ENCODE data around the gene APOO.

Gene APOO

DNA sequence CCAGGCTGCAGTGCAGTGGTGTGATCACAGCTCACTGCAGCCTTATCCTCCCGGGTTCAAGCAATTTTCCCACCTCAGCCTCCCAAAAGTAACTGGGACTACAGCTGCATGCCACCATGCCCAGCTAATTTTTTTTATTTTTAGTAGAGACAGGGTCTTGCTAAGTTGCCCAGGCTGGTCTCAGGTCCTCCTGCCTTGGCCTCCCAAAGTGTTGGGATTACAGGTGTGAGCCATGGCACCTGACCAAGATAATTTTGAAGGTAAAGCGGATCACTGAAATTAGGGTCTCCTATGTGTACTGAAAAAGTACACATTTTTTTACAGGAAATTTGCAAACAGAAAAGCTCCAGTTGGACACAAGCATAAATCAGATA, 120.0 kb downstream of the APOO start:
- H3K9ac ChIP-seq (ENCODE audit: low read depth, low read length) = no peak overlapping the region
- peaks cover 3% of the 10 kb centered on the region; the same call in 1 of the 2 replicates for H3K36me3 ChIP-seq (ENCODE audit: insufficient read depth, low read length)
- H3K4me1 ChIP-seq (ENCODE audit: insufficient read depth, low read length) = no peaks in the 10 kb centered on the region
- no peaks in the 10 kb centered on the region for H3K9me3 ChIP-seq (ENCODE audit: control insufficient read depth, insufficient read depth, low read length)

DNA sequence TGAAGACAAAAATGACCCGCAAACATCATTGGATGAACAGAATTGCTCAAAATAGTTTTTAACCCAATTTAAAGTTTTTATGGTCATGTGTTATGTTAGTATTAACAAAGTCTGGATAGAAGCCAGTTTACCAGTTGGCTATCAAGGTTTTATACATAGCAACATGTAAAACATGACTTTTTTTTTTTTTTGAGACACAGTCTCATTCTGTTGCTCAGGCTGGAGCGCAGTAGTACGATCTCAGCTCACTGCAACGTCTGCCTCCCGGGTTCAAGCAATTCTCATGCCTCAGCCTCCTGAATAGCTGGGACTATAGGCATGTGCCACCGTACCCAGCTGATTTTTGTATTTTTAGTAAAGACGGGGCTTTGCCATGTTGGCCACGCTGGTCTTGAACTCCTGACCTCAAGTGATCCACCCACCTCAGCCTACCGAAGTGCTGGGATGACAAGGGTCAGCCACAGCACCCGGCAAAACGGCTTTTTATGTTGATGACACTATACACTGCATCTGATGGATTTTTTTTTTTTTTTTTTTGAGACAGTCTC, 121.4 kb downstream of the APOO start:
- H3K9ac ChIP-seq (ENCODE audit: low read depth, low read length) = no peak overlapping the region
- H3K4me1 ChIP-seq (ENCODE audit: insufficient read depth, low read length) = peaks cover 7% of the 10 kb centered on the region
- H3K36me3 ChIP-seq (ENCODE audit: insufficient read depth, low read length) = peaks cover 3% of the 10 kb centered on the region; the same call in 1 of the 2 replicates
- H3K9me3 ChIP-seq (ENCODE audit: control insufficient read depth, insufficient read depth, low read length) = no peaks in the 10 kb centered on the region

DNA sequence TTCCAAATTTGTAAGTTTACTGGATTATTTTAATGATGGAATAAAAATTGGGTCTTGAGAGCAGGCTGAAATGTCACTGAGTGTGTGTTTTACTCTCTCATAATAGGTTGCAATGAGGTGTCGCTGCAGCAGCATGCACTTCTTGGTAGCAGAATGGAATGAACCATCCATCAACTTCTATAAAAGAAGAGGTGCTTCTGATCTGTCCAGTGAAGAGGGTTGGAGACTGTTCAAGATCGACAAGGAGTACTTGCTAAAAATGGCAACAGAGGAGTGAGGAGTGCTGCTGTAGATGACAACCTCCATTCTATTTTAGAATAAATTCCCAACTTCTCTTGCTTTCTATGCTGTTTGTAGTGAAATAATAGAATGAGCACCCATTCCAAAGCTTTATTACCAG, 122.2 kb downstream of the APOO start:
- H3K9me3 ChIP-seq (ENCODE audit: control insufficient read depth, insufficient read depth, low read length) = no peaks in the 10 kb centered on the region
- H3K4me1 ChIP-seq (ENCODE audit: insufficient read depth, low read length) = peaks cover 11% of the 10 kb centered on the region
- peaks cover 3% of the 10 kb centered on the region; the same call in 1 of the 2 replicates for H3K36me3 ChIP-seq (ENCODE audit: insufficient read depth, low read length)
- no peak overlapping the region for H3K9ac ChIP-seq (ENCODE audit: low read depth, low read length)

- H3K4me1 ChIP-seq (ENCODE audit: insufficient read depth, low read length) = peaks cover 11% of the 10 kb centered on the region
- H3K9ac ChIP-seq (ENCODE audit: low read depth, low read length) = peak overlapping the region; percentile 95; the same call in 1 of the 2 replicates
- no peaks in the 10 kb centered on the region for H3K9me3 ChIP-seq (ENCODE audit: control insufficient read depth, insufficient read depth, low read length)
- H3K36me3 ChIP-seq (ENCODE audit: insufficient read depth, low read length) = peaks cover 3% of the 10 kb centered on the region; the same call in 1 of the 2 replicates
Observed at GRCh38 chrX:23784470-23785331, 123.0 kb downstream of the APOO start.

- Histone ChIP-seq H3K9ac (ENCODE audit: low read depth, low read length) (peak overlapping the region; percentile 95; the same call in 1 of the 2 replicates), H3K9me3 (ENCODE audit: control insufficient read depth, insufficient read depth, low read length) (no peaks in the 10 kb centered on the region), H3K4me1 (ENCODE audit: insufficient read depth, low read length) (peaks cover 11% of the 10 kb centered on the region), H3K36me3 (ENCODE audit: insufficient read depth, low read length) (peaks cover 3% of the 10 kb centered on the region; the same call in 1 of the 2 replicates)
Observed at GRCh38 chrX:23783589-23784469, 123.9 kb downstream of the APOO start.

Data from ES-I3 (cell line).